Transverse colon (tissue), 4 donors: ENCODE results near the gene TBX2.

Experiments used
- CTCF ChIP-seq, 5 experiments: fragments of 200-600 bp in 3 of 5; fragments of 450-650 bp in 2 of 5; sonication (generic) in 3 of 5; IDR thresholded peaks; 1 replicate in 2 of 5; 2 replicates in 3 of 5; pipeline ENCODE4 v1.5.1; 2016 to 2017; ENCODE audit warnings: antibody characterized with exemption in 5 of 5, inconsistent platforms in 3 of 5, mild to moderate bottlenecking in 2 of 5, moderate library complexity in 1 of 5
- EP300 ChIP-seq: sonication (generic); formaldehyde crosslinking; IDR thresholded peaks from one replicate; pipeline ENCODE4 v1.6.1; 2017; ENCODE audit warnings: antibody characterized with exemption, low read depth
- POLR2A ChIP-seq: fragments of 450-650 bp; IDR thresholded peaks from one replicate; pipeline ENCODE4 v1.6.1; 2016; ENCODE audit warnings: antibody characterized with exemption, mild to moderate bottlenecking, moderate library complexity
- POLR2AphosphoS5 ChIP-seq, 3 donors: sonication (generic); formaldehyde crosslinking; IDR thresholded peaks; one replicate each; pipeline ENCODE4 v1.6.1; 2016; ENCODE audit warnings: antibody characterized with exemption in 3 of 3

GRCh38 chr17:61414141-61414935 is 14.7 kb downstream of the TBX2 start:
- no peak for TF ChIP-seq POLR2AphosphoS5 (IDR thresholded peaks at IDR 0.05)
- TF ChIP-seq CTCF (IDR thresholded peaks at IDR 0.05) = no peak
- no peak for TF ChIP-seq EP300
- no peak for TF ChIP-seq POLR2A
